ENCODE results near the gene TMEM97. TPM values are rescaled to one million over a fixed set of nuclear protein-coding genes. Genes with fewer than 3 reads are reported as not detected.

TMEM97 gene
- total RNA-seq, 1 donor from 2014 or later: 60.9 TPM

DNA sequence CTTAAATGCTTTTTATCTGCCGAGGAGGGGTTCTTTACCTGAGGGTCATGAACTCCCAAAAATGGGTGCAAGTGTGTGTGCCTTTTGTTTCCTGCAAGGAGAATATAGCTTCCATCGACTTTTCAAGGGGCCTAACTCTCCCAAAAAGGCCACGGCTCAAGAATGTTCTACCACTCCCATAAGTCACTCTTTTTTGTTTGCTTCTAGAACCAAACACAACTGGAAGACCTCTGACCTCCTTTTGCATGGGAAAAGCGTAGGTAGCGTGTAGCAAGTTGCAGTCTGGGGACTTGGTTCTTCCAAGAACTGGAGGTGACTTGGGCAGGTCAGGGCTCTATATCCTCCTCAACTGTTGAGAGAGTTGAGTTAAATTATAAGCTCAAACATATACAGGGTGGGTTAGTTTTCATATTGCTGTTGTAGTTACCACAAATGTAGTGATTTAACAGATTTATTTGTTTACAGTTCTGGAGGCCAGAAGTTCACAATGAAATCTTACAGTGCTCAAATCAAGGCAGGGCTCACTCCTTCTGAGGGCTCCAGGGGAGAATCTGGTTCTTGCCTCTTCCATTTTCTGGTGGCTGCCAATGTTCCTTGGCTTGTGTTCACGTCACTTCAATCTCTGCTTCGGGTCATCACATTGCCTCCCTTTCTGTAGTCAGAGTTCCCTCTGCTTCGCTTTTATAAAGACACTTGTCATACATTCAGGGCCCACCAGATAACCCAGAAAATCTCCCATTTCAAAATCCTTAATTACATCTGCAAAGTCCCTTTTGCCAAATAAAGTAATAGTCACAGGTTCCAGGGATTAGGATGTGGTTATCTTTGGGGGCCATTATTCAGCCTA, 1.4 kb downstream of the TMEM97 start:
- no peaks in the 10 kb centered on the region for H3K27me3 Mint-ChIP-seq (ENCODE audit: insufficient read depth)
- peaks cover 48% of the 10 kb centered on the region for H3K4me1 Mint-ChIP-seq (ENCODE audit: low read depth)
- H3K9me3 Mint-ChIP-seq: no peaks in the 10 kb centered on the region
- peak overlapping the region; percentile 96 for H3K4me3 Mint-ChIP-seq
- intact Hi-C loops (cut with micrococcal nuclease): no loop called here
- H3K36me3 Mint-ChIP-seq (ENCODE audit: low read depth): peaks cover 19% of the 10 kb centered on the region
- no peak for DNase-seq (ENCODE audit: low spot score)
- peak overlapping the region; percentile 94 for H3K27ac Mint-ChIP-seq

DNA sequence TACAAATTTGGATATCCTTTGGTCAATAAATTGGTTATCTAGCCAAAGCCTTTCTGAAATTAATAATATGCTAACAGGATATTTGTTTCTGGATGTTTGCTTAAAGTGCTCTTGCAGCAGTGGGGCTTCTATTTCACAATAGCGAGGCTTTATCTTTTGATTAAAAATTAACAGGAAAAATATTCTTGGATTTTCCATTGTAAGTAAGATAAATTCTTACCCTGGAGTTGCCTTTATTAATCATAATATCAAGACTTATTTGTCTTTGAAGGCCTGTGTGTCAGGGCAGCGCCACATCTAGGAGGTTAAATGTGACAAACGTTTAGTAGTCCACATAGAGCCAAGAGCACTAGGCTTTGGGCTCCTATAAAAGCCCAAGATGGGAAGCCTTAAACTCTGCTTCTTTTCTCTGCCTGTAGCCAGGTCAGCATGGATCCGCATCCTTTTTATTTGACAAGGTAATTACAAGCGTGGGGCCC, 5.3 kb downstream of the TMEM97 start:
- Mint-ChIP-seq H3K27me3 (ENCODE audit: insufficient read depth) (no peaks in the 10 kb centered on the region), H3K36me3 (ENCODE audit: low read depth) (peaks cover 40% of the 10 kb centered on the region), H3K4me3 (no peak overlapping the region), H3K9me3 (no peaks in the 10 kb centered on the region), H3K4me1 (ENCODE audit: low read depth) (peaks cover 45% of the 10 kb centered on the region), H3K27ac (no peak overlapping the region)
- DNase-seq (ENCODE audit: low spot score): no peak
- intact Hi-C loops (cut with micrococcal nuclease): no loop called here

DNA sequence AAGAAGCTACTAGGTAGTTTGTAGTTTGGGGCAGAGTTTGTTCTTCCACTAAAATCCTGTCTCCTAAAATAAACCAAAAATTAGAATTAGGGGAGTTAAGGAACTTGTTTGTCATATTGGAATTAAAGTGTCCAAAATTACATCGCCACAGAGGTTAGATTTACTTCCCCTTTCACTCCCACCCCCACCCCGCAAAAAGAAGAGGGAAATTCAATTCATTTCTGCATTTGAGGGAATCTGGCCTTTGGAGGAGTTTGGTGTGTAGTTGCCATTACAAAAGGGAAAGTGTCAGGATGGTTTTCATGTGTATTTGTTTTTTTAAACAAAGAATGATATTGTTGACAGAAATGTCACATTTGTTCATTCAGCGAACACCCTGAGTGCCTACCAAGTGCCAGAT, 5.8 kb downstream of the TMEM97 start:
- H3K4me3 Mint-ChIP-seq: no peak overlapping the region
- peaks cover 42% of the 10 kb centered on the region for H3K4me1 Mint-ChIP-seq (ENCODE audit: low read depth)
- DNase-seq (ENCODE audit: low spot score): no peak
- no peaks in the 10 kb centered on the region for H3K27me3 Mint-ChIP-seq (ENCODE audit: insufficient read depth)
- no peaks in the 10 kb centered on the region for H3K9me3 Mint-ChIP-seq
- H3K27ac Mint-ChIP-seq: no peak overlapping the region
- peaks cover 40% of the 10 kb centered on the region for H3K36me3 Mint-ChIP-seq (ENCODE audit: low read depth)
- intact Hi-C loops (cut with micrococcal nuclease): no loop called here

DNA sequence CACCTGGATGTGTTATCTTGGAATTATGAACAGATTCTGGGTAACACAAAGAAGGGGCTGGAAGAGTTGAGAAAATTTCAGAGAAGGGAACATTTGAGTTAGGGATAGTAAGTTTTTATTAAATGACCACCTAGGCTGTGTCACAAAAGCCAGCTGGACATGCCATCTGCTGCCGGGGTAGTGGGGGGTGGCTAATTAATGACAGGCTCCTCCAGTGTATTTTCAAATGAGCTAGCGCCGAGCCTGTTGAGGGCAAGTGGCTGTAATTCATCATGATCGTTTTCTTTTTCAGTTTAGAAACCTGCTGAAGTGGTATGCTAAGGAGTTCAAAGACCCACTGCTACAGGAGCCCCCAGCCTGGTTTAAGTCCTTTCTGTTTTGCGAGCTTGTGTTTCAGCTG, 6.2 kb downstream of the TMEM97 start:
- intact Hi-C loops (cut with micrococcal nuclease): no loop called here

DNA sequence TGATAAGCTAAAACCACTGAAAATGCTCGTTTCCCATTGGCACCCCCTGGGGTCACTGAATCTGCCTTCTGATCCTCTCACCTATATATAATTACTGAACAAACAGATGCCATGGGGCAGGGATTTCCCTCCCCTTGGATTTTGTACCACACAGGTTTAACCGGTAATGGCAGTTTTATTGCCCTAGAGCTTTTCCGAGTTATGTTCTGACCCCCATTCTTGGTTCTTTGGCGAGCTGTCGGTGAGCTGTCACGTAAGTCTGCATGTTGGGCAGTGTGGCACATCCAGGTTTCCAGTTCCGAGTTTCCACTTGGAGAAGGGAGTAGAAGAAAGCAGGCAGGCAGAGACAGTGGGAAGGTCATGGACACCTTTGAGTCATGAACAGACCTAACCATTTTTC, 7.1 kb downstream of the TMEM97 start:
- intact Hi-C loops (cut with micrococcal nuclease): no loop called here
- Mint-ChIP-seq H3K4me1 (ENCODE audit: low read depth) (peaks cover 29% of the 10 kb centered on the region), H3K27ac (no peak overlapping the region)

More for the DNA sequence above, 6.2 kb downstream of the TMEM97 start:
- DNase-seq (ENCODE audit: low spot score): no peak
- Mint-ChIP-seq H3K27ac (no peak overlapping the region), H3K4me3 (no peak overlapping the region), H3K27me3 (ENCODE audit: insufficient read depth) (no peaks in the 10 kb centered on the region), H3K36me3 (ENCODE audit: low read depth) (peaks cover 36% of the 10 kb centered on the region), H3K4me1 (ENCODE audit: low read depth) (peaks cover 38% of the 10 kb centered on the region), H3K9me3 (no peaks in the 10 kb centered on the region)

DNA sequence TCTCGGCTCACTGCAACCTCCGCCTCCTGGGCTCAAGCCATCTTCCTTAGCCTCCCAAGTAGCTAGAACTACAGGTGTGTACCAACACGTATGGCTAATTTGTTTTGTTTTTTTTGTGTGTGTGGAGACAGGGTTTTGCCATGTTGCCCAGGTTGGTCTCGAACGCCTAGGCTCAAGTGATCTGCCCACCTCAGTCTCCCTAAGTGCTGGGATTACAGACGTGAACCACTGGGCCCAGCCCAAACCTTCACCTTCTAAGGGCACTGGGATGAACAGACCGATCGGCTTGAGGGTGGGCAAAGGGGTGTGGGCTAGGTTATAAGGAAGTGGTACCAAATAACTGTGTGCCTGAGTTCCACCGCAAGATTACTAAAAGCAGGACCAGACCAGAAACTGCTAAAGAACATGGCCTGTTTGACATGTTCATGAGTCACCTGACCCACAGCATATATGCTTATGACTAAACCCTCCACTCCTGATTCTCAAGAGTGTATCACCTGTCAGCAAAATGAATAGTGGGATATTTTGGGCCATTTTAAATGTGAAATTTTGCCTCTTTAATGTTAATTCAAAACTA, 8.1 kb downstream of the TMEM97 start:
- peaks cover 20% of the 10 kb centered on the region for H3K4me1 Mint-ChIP-seq (ENCODE audit: low read depth)
- H3K4me3 Mint-ChIP-seq: no peak overlapping the region
- no peaks in the 10 kb centered on the region for H3K27me3 Mint-ChIP-seq (ENCODE audit: insufficient read depth)
- H3K9me3 Mint-ChIP-seq: no peaks in the 10 kb centered on the region
- DNase-seq (ENCODE audit: low spot score): no peak
- intact Hi-C loops (cut with micrococcal nuclease): loop anchor here (1.0 kb wide), 1 partner anchor 8 kb away; the partner anchor contains the start of gene TMEM97
- peak overlapping the region; percentile 58 for H3K27ac Mint-ChIP-seq
- peaks cover 25% of the 10 kb centered on the region for H3K36me3 Mint-ChIP-seq (ENCODE audit: low read depth)

More for the DNA sequence above, 7.1 kb downstream of the TMEM97 start:
- H3K9me3 Mint-ChIP-seq: no peaks in the 10 kb centered on the region
- H3K36me3 Mint-ChIP-seq (ENCODE audit: low read depth): peaks cover 29% of the 10 kb centered on the region
- no peak overlapping the region for H3K4me3 Mint-ChIP-seq
- no peak for DNase-seq (ENCODE audit: low spot score)
- H3K27me3 Mint-ChIP-seq (ENCODE audit: insufficient read depth): no peaks in the 10 kb centered on the region

DNA sequence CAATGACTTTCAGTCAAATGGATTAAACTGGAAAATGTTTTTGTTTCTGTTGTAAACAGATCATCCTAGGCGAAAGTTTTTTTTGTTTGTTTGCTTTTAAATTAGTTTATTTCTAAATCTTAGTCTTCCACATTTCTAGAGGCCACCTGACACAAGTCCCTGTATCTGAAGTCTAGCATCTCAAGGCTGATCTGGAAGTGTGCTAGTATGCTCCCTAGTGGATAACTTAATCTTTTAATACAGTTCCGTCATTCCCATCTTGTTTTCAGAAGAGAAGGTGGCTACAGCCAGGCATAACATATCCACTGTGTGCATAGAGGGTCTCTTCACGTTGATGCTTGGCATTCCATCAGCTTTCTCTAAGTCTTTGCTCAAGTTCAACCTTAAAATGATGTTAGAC, 8.7 kb downstream of the TMEM97 start:
- intact Hi-C loops (cut with micrococcal nuclease): loop anchor here (1.0 kb wide), 1 partner anchor 8 kb away; the partner anchor contains the start of gene TMEM97
- H3K9me3 Mint-ChIP-seq: no peaks in the 10 kb centered on the region
- peaks cover 19% of the 10 kb centered on the region for H3K4me1 Mint-ChIP-seq (ENCODE audit: low read depth)
- H3K27ac Mint-ChIP-seq: peak overlapping the region; percentile 58
- H3K4me3 Mint-ChIP-seq: no peak overlapping the region
- peaks cover 25% of the 10 kb centered on the region for H3K36me3 Mint-ChIP-seq (ENCODE audit: low read depth)
- DNase-seq (ENCODE audit: low spot score): no peak
- H3K27me3 Mint-ChIP-seq (ENCODE audit: insufficient read depth): no peaks in the 10 kb centered on the region

DNA sequence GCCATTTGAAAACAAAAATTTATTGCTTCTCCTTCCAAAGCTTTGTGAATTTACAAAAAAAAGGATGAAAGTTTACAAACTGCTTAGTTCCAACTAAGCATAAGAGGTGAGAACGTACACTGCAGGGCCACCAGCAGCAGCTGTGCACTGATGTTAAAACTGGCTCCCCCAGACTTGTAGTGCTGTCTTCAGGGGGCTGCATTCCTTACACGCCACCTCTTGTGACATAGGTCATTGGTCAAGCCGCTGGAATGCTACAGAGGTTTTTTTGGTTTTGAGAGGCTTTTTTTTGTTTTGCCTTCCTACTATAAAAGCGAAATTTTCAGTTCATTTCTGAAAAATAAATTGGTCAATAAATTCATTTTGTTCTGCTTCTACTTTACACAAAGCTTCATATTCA, 9.3 kb downstream of the TMEM97 start:
- Mint-ChIP-seq H3K9me3 (no peaks in the 10 kb centered on the region), H3K27ac (no peak overlapping the region), H3K27me3 (ENCODE audit: insufficient read depth) (no peaks in the 10 kb centered on the region), H3K36me3 (ENCODE audit: low read depth) (peaks cover 21% of the 10 kb centered on the region), H3K4me3 (no peak overlapping the region), H3K4me1 (ENCODE audit: low read depth) (peaks cover 17% of the 10 kb centered on the region)
- no peak for DNase-seq (ENCODE audit: low spot score)
- intact Hi-C loops (cut with micrococcal nuclease): no loop called here

DNA sequence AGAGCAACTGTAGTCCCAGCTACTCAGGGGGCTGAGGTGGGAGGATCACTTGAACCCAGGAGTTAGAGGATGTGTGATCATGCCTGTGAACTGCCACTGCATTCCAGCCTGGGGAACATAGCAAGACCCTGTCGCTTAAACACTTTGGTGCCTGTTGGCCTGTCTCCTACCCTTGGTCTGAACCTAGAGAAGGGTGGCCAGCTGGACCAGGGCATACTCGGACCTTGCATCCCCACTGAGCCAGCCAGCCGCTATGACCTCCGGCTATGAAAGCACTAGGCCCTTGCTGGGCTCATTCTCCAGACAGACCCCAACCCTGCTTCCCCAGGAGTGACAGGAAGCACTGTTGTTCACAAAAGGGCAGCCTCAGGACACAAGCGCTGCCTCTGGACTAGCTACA, 11.7 kb downstream of the TMEM97 start:
- Mint-ChIP-seq H3K27ac (no peak overlapping the region), H3K27me3 (ENCODE audit: insufficient read depth) (no peaks in the 10 kb centered on the region), H3K4me1 (ENCODE audit: low read depth) (peaks cover 31% of the 10 kb centered on the region), H3K9me3 (no peaks in the 10 kb centered on the region), H3K4me3 (no peak overlapping the region), H3K36me3 (ENCODE audit: low read depth) (peaks cover 21% of the 10 kb centered on the region)
- intact Hi-C loops (cut with micrococcal nuclease): no loop called here
- no peak for DNase-seq (ENCODE audit: low spot score)

DNA sequence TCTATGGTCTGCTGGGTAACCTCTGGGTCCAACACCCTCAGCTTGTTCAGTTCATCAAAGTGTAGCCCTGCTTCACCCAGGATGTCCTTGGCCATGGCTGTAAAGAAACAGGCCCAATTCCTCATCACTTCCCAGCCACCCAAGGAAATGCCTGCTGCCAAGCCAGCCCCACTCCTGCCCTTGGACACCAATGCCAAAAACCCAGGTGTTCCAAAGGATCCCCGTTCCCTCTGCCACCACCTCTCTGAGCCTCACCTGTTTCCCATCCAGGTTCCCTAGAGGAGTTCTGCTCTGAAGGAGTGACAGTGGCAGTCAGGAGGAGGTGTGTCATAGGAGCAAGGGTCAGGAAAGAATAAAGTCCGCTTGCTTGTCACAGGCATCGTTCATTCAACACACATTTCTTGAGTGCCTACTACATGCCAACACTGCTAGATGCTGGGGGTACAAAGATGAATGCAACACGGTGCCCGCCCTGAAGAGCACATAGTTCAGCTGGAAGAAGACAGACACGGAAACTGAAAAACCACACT, 13.0 kb downstream of the TMEM97 start:
- no peak for DNase-seq (ENCODE audit: low spot score)
- H3K4me3 Mint-ChIP-seq: no peak overlapping the region
- H3K27ac Mint-ChIP-seq: no peak overlapping the region
- no peaks in the 10 kb centered on the region for H3K9me3 Mint-ChIP-seq
- peaks cover 16% of the 10 kb centered on the region for H3K36me3 Mint-ChIP-seq (ENCODE audit: low read depth)
- no peaks in the 10 kb centered on the region for H3K27me3 Mint-ChIP-seq (ENCODE audit: insufficient read depth)
- H3K4me1 Mint-ChIP-seq (ENCODE audit: low read depth): peaks cover 39% of the 10 kb centered on the region
- intact Hi-C loops (cut with micrococcal nuclease): no loop called here

DNA sequence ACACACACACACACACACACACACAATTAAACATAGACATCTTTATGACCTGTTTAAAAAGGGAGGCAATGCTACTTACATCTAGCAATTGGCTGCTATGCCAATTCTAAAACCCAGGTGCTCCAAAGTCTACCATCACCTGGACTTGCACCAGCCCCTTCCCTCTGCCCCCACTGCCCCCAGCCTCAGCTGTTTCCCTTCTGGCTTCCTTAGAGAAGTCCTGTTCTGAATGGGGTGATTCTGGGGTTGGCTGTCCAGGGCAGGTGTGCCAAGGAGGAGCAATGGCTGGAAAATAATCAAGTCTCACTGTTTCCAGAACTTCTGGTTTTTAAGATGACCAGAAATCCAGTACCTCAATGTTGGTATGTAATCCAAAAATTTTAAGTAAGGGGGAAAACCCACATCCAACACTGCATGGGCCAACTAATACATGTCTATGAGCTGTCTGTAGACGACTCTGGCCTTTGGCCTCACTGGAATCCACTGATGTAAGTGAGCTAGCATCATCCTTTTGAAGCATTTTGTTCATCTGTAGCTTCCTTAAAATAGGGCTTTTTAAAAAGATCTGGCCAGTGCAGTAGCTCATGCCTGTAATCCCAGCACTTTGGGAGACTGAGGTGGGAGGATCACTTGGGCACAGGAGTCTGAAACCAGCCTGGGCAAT, 14.2 kb downstream of the TMEM97 start:
- DNase-seq (ENCODE audit: low spot score): no peak
- H3K4me1 Mint-ChIP-seq (ENCODE audit: low read depth): peaks cover 41% of the 10 kb centered on the region
- H3K36me3 Mint-ChIP-seq (ENCODE audit: low read depth): peaks cover 7% of the 10 kb centered on the region
- H3K4me3 Mint-ChIP-seq: peak overlapping the region; percentile 99
- H3K9me3 Mint-ChIP-seq: no peaks in the 10 kb centered on the region
- no peak overlapping the region for H3K27ac Mint-ChIP-seq
- no peaks in the 10 kb centered on the region for H3K27me3 Mint-ChIP-seq (ENCODE audit: insufficient read depth)
- intact Hi-C loops (cut with micrococcal nuclease): no loop called here

DNA sequence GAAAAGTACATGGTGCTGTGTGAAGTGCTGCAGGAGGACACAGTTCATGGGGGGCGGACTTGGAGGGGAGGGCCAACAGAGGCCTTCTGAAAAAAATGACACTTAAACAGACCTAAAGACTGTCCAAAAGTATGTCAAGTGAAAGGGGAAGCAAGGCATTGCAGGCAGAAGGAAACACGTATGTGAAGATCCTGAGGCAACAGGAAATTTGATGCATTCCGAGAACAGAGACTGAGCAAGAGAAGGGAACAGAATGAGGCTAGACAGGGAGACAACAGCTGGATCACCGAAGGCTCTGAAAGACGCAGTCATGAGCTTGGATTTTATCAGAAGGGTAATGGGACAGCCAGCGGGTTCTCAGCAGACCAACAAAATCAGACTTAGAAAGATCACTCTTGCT, 15.2 kb downstream of the TMEM97 start:
- Mint-ChIP-seq H3K36me3 (ENCODE audit: low read depth) (peaks cover 4% of the 10 kb centered on the region), H3K9me3 (no peaks in the 10 kb centered on the region), H3K27ac (peak overlapping the region; percentile 97), H3K27me3 (ENCODE audit: insufficient read depth) (no peaks in the 10 kb centered on the region), H3K4me3 (peak overlapping the region; percentile 99), H3K4me1 (ENCODE audit: low read depth) (peaks cover 45% of the 10 kb centered on the region)
- DNase-seq (ENCODE audit: low spot score): no peak
- intact Hi-C loops (cut with micrococcal nuclease): loop anchor here (2.0 kb wide), 2 partner anchors 55 to 385 kb away; partner anchors contain the start of gene RPL23A

All from activated T-helper 1 cell treated with anti-CD3 and anti-CD28 coated beads, Interleukin-12 subunit alpha, Interleukin-12 subunit beta, Interleukin-2, Interleukin-4 antibody, amounts not matched to agents 30 ng/mL and 10 ng/mL and 1 ng/mL, durations not matched to agents 14 hours and 24 hours and 36 hours (primary cell).